Hematopoietic multipotent progenitor cell treated with erythropoietin and hydrocortisone succinate and interleukin-3 and kit ligand, for 15 days (in vitro differentiated cells): Measurements from ENCODE around the gene HRK.

ENCODE experiments used
- DNase-seq: peaks from one replicate; pipeline ENCODE4 v3.0.0-alpha.2; 2015; ENCODE audit warnings: low spot score

Gene HRK

DNA sequence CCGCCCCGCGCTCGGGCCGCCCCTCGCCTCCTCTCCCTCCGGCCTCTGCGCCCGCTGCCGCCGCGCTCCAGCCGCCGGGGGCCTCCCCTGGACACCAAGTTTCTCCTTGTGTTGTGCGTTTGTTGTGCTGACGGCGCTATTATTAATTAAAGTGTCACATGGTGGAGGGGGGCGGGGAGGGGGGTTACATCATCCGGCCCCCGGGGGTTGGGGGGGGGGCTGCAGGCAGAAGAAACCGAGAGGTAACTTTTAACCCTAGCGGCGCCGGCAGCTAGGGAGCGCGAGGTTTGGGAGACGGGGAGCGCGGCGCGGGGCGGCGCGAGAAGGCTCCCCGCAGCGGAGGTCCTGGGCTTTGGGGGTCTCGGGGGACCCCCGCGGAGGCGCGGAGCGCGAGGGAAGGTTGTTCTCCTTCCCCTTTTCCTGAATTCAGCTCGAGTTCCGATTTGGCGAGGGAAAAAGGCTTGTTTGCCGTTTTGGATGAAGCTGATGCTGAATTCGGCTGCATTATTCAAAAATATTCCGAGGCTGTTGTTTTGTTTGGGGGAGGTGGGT is at the start of gene HRK:
Gene HRK, minus strand, starts transcription at position 117 of the 552 bp plus-strand sequence. CDS start 134 bp downstream, outside the sequence.
- no peak for DNase-seq

DNA sequence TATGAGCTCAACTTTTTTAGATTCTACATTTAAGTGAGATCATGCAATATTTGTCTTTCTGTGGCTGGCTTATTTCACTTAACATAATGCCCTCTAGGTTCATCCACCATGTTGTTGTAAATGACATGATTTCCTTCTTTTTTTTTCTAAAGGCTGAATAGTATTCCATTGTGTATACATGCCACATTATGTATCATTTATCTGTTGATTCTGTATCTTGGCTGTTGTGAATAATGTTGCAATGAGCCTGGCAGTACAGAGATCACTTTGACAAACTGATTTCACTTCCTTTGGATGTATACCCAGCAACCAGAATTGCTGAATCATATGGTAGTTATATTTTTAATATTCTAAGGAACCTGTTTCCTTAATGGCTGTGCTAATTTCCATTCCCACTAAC is 48.6 kb upstream of the HRK start:
- no peak for DNase-seq

DNA sequence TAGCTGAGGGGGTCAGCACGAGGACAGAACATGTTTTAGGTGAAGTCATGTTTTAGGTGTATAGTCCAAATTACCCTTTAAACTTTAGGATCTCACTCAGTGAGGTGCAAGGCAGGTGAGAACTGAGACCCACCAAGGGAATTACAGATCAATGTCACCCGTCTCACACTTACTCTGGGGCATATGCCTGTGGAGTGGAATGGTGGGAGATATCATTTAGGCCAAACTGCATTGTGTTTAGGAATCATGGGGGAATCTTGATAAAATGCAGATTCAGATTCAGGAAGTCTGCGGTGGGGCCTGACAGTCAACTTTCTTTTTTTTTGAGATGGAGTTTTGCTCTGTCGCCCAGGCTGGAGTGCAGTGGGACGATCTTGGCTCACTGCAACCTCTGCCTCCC is 47.3 kb upstream of the HRK start:
- no peak for DNase-seq

DNA sequence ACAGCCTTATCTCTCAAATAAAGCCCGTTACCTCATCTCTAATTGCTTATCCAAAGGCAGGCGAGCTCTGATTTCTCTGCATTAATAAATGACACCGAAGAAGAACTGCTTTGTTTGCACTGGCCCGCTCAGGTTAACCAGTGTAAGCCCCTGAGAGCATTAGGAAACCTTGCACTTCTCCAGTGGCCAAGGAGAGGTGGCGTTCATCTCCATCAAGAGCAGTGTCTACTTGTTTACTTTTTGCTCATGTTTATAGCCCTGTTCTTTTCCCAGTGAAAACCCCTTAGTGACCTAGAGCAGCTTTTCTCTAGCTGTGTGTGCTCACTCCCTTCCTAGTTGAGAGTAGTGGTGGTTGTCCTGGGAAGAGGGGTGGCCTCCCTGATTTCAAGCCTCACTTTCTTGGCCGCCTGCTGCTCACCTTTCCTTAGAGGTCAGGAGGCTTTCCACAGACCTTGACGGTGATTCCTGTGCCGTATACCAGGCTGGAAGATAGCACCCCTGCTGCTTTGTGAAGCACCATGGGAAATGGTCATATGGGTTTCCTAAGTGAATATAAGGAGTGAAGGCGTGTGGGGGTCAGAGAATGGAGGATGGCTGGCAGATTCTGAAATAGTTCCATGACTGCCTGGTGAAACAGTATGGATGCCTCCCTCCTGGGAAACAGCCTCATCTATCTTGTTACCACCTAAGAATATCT is 46.2 kb upstream of the HRK start:
- no peak for DNase-seq

DNA sequence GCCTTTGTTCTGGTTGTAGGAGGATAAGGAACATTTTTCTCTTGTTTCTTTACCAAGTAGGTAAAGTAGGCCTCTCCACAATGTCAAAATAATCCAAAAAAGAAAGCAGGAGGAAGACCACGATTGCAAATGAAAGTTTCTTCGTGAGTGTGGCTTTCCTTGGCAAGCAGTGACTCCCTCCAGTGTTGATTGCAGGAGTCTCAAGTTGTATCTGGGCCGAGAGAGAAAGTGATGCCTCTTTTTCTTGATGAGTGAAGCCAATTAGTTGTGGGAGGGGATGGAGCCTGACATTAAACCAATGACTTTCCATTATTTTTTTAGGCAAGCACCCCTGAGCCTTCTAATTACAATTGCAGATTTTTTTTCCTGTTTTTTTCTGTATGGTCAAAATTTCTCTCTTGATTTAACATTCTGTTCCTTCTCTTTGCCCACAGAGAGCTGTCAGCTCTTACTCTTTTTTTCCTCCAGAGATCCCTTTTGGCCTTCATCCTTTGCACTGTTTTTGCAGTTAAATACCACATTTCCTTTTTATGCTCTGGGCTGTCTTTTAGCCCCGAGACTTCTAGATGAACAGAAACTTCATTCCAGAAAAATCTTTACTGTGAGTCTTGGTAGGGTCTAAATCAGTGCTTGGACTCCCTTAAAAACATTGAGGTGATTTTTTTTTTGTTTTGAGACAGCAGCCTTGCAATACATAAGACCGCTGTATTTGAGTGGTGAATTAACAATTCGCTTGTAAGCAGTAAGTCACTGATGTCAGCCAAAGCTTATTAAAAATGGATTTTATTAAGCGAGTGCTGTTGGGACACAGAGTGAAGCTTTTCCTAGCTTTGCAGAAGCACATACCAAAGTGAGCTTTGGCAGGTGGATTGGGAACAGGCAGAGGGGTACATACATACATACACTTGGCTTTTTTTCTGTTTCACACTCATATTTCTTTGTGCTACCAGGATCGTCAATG is 45.3 kb upstream of the HRK start:
- DNase-seq: no peak

DNA sequence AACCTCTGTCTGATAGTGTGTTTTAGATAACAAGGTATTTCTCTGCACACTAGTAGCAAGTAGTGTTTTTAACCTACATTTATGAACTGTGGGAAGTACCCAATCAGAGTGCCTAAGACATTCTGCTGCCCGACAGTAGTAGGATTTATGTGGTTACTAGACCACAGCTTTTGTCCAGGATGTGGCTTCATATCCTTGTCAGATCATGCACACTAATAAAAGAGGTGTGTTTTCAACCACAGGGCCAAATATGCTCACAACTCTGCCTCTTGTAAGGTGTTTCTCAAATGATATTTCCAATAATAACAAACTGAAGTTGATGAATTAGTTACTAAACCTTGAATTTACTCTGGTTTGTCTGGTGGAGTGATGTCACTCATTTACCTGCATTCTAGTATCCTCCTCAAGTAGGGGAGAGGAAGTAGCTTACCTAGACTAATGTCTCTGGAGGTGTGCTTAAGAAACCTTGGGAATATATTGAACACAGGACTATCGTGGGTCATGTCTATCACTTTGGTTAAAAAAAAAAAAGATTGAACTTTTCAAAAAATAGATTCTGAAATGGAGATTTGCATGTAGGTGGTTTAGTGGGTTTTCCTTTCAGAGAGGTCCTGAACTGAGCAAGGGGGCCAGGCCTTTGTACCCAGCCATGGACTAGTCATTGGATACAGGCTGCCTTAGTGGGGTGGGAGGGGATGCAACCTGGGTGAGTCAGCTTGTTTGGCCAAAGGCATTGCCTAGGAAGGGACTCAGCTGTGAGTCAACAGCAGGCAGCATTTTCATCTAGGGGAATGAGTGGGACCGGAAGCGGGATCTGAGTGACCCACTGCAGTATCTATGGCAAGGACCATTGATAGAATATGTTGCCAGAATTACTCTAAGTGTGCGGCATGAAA is 43.6 kb upstream of the HRK start:
- no peak for DNase-seq

DNA sequence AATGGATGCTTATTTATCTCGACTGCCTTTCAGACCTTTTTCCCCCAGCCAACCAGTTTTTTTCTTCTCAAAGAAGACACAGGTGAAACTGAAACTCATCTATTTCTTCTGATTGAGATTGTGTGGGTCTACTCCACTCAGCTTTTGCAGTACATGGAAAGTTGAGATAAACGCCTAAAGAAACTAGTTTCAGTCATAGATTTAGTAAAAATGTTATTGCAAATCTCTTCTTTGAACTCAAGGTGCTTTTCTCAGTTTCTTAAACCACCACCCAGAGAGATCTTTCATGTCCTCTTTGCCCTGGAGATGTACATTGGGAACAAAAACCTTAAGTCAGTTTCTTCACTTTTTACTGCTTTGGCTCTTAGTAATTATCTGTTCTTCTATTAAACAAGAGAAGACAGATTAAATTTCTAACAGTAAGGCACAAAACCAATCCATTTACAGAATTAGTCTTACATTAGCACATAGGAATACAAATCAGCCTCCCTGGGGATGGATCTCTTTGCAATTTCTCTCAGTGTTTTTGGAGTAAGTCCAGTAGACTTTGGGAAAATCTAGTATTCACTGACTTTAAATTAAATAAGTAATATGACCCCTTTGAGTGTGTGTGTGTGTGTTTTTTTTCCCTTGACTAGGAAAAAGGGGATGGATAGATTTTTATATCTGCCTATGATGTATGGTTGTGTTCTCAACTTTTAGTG is 41.1 kb upstream of the HRK start:
- DNase-seq: no peak

DNA sequence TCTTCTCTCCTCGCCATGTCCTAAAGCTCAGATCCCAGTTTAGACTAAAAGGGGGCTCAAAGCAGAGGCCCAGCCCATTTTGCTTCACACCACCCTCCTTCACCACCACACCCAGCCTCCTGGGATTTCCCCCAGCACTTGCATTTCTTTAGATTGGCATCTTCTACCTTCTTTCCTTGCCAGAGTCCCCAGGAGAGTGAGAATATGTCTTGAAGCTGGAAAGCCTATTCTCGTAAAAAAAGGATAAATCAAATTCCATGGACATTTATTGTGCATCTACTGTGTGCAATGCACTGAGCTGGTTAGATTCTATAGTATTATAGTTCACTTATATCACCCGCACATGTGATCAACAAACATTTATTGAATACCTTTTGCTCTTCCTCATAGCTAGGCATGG is 39.7 kb upstream of the HRK start:
- DNase-seq: no peak

DNA sequence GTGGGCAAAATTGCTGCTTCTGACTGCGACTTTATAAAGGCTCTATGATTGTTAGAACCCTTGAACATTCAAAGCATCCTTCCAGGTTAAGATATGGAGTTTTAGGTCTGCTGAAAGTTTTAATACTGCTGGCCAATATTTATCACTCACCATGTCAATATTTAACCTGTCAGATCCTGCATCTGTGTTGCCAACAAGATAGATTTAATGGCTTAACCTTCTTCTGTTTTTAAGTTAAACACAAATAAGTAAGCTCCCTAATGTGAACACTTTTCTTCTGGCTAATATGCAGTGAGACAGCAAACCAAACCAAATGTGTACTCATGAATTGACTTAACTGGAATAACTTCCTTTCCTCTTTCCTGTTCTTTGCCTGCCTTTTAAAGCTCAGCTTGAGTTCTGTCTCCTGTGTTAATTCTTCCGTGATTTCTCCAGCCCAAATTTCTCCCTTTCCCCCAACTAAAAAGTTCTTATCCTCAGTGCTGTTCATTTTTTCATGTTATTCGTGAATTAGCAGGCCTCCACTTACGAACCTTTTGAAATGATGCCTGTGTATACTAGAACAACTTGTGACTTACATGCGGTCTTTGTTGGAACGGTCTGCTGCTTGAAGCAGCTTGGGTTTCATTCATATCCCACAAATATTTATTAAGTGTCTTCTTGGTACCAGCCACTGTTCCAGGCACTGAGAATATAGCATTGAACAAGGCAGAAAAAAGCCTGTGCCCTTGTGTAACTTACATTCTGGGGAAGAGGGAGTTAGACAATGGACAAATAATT is 38.7 kb upstream of the HRK start:
- no peak for DNase-seq

DNA sequence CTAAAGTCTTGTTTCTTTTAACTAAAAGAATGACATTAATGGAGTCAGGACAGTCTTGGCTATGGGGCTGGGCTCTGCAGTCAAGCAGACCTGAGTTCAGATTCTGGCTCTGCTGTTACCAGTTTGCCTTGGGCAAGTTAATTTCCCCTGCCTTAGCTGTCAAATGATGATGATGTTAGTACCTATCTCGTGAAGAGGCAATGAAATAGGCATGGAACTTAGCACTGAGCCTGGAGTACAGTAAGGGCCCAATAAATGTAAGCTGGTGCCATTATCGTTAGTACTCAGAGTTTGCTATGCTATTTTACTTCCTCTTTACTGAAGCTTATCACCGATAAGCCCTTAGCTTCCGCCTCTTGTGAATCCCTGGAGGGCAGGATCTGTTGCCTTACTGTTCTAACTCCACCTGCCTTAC is 38.0 kb upstream of the HRK start:
- DNase-seq: no peak

DNA sequence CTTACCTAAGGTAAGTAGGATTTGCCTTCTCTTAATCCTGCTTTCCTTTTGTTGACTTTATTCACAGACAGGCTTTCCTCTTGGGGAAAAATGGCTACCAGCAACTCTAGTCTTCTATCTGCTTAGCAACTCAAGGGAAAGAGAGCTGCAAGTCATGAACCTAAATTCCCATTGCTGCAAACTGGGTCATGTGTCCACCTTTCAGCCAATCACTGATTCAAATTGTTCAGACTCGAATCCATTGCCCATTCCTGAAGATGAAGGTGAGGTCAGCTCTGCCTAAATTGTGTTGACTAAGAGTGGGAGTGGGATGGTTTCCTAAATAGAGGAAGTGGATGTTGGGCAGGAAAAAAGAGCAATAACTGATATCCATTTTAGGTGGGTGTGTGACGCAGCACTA is 37.2 kb upstream of the HRK start:
- no peak for DNase-seq

DNA sequence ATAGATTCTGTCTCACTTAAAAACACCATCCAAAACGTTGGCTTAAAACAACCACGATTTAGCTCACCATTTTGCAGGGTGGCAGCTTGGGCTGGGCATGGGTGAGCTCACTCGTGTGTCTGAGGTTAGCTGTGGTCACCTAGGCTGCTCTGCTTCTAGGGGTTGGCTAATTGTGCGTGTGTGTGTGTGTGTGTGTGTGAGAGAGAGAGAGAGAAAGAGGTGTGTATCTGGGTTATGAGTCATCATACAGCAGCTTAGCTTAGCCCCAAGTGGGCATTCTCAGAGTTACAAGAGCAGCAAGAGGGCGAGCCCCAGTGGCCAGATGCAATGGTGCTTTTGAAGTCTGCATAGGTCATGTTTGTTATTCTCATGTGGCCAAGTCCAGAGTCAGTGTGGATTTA is 35.5 kb upstream of the HRK start:
- DNase-seq: no peak

DNA sequence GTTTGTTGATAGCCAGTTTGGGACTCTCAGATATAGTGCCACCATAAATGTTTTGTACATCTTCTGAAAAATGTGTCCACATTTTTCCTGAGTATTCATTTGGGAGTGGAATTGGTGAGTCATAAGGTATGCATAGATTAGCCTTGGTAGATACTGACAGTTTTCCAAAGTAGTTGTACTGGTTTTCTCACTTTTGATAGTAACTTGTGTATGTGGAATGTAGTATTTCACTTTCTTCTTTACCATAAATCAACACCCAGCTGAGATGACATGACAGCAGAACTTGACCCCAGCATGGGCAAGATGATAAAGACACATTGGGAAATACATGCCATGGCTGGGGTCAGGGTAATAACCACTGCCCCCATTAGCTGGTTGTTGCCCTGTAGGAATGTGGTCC is 34.9 kb upstream of the HRK start:
- DNase-seq: no peak

DNA sequence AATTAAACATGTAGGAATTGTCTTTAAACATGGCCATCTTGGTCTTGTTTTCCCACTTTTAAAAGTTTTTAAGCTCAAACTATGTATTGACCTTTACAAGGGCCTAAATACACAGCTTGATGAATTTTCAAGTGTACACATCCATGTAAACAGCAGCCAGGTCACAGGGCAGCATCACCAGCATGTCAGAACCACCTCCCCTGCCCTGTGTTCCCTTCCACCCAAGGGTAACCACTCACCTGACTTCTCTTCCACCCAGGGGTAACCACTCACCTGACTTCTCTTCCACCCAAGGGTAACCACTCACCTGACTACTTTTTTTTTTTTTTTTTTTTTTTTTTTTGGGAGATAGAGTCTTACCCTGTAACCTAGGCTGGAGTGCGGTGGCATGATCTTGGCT is 34.1 kb upstream of the HRK start:
- DNase-seq: no peak

DNA sequence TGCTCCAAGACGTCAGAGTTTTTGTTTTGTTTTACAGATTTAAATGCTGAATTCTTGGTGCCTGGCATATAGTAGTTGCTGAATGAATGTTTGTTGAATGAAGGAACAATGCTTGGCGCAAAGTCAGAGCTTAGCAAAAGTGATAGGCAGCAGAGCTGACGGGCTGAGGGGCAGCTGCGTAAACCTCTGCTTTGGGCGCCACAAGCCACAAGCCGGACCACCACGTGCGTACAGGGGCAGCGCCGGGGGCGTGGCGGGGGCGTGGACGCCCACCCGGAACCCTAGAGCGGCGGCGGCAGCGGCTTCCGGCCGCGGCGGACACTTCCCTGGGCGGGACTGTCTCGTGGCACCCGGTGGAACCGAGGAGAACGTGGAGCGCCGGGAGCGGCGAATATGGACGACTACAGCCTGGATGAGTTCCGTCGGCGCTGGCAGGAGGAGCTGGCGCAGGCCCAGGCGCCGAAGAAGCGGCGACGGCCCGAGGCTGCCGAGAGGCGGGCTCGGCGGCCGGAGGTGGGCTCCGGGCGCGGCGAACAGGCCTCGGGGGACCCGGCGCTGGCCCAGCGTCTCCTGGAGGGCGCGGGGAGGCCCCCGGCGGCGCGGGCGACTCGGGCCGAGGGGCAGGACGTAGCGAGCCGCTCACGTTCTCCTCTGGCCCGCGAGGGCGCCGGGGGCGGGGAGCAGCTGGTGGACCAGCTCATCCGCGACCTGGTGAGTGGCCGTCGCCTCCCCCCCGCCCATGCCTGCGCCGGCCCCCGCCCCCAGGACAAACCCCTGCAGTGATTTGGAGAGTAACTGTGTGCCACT is 29.6 kb upstream of the HRK start, which contains the start of gene FBXW8:
Gene FBXW8, plus strand, starts transcription at position 306 of the 807 bp plus-strand sequence. Its CDS starts 88 bp downstream, at position 394.
- no peak for DNase-seq

DNA sequence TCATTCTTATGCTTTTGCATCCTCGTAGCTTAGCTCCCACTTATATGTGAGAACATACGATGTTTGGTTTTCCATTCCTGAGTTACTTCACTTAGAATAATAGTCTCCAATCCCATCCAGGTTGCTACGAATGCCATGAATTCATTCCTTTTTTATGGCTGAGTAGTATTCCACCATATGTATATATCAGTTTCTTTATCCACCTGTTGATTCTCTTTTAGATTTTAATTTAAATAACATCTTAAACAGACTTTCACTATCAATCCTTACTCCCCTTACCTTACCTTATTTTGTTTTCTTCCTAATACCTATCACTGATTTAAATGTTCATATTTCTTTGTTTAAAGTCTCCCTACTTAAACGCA is 29.0 kb upstream of the HRK start:
- no peak for DNase-seq

DNA sequence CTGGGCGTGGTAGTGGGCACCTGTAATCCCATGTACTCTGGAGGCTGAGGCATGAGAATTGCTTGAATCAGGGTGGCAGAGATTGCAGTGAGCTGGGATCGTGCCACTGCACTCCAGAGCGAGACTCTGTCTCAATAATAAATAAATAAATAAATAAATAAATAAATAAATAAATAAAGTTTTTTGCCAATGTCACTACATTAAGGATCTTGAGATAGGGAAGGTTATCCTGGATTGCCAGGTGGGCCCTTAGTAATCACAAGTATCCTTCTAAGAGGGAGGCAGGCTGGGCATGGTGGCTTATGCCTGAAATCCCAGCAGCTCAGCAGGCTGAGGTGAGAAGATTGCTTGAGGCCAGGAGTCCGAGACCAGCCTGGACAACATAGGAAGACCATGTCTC is 25.0 kb upstream of the HRK start:
- no peak for DNase-seq

DNA sequence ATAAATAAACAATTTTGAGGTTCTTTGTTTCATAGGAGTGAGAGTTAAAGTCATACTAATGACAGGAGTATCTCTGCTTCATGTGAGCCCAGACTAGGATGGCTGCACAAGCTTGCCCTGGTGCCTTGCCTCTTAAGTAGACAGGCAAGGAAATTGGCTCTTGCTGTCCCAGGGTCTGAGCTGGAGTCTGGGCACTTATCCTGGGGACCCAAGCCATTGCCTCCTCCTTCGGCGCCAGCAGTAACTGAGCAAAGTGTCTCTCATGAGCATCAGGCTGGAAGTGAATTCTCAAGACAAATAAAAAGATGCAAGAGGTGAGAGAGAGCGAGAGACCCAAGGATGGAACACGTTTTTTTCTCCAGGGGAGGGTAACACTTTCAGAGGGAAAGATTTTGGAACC is 22.6 kb upstream of the HRK start:
- DNase-seq: no peak

DNA sequence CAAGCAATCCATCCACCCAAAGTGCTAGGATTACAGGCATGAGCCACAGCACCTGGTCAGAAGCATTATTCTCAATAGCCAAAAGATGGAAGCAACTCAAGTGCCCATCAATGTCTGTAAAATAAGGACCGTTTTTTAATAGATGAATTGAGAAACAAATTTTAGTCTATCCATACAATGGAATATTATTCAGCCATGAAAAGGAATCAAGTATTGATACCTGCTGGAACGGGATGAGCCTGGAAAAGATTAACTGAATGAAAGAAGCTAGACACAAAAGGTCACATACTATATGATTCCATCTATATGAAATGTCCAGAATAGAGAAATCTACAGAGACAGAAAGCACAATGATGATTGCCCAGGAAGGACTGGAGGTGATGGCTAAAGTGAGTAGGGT is 20.4 kb upstream of the HRK start:
- no peak for DNase-seq

DNA sequence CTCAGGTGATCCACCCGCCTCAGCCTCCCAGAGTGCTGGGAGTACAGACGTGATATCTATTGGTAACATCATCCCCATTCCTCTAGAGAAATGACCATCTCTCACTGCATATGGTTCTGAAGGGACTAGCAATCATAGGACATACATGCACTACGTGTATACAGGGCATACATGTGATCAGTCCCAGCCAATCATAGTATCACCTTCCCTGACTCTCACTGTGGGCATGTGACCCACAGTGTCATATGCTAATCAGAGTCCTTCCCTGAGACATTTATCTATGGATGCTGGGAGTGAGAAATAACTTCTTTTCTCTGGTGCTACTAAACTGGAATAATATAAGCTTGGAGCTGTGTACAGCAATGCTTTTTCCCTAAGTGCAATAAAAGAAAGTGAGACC is 17.4 kb upstream of the HRK start:
- no peak for DNase-seq
